ENCODE results near the gene PSMD1. TPM values are rescaled to one million over a fixed set of nuclear protein-coding genes. Genes with fewer than 3 reads are reported as not detected.

PSMD1 gene
- total and polyA plus RNA-seq, 2 donors (not counting 3 experiments of a cell fraction or from before 2014, with no cell fraction given) = 163 to 209 TPM

GRCh38 chr2:231046916-231047273 is 9.8 kb upstream of the PSMD1 start:
- Histone ChIP-seq H3K4me3 (replicated peaks in 1 of 3; ENCODE audit: insufficient read depth in 1 of 3, low read depth in 1 of 3, low read length in 3 of 3) (no peak overlapping the region), H3K27ac (ENCODE audit: insufficient read depth, low read depth, low read length) (no peak overlapping the region), H4K20me1 (replicated peaks; ENCODE audit: control insufficient read depth, extremely low read depth, insufficient read depth, low read length) (no peaks in the 10 kb centered on the region), H3K9me1 (replicated peaks; ENCODE audit: control insufficient read depth, extremely low read depth, insufficient read depth, low read length) (no peaks in the 10 kb centered on the region), H3K79me2 (ENCODE audit: control insufficient read depth, insufficient read depth, low read length) (no peaks in the 10 kb centered on the region), H3K9me3 (replicated peaks; ENCODE audit: control insufficient read depth, insufficient read depth, low read length) (no peaks in the 10 kb centered on the region), H3K36me3 (ENCODE audit: control insufficient read depth in 2 of 2, extremely low read depth in 1 of 2, insufficient read depth in 2 of 2, low read length in 2 of 2) (no peaks in the 10 kb centered on the region), H3K27me3 (ENCODE audit: control insufficient read depth in 2 of 2, insufficient read depth in 2 of 2, low read length in 2 of 2) (peaks cover 9 to 13% of the 10 kb centered on the region in 2 experiments), H3K4me1 (ENCODE audit: control insufficient read depth, extremely low read depth, insufficient read depth, low read length) (no peaks in the 10 kb centered on the region), H3K9ac (replicated peaks; ENCODE audit: extremely low read depth, insufficient read depth, low read length) (no peak overlapping the region), H2AFZ (ENCODE audit: low read depth, low read length) (no peak overlapping the region), H3K4me2 (ENCODE audit: insufficient read depth, low read length) (no peak overlapping the region)
- POLR2A ChIA-PET = no interaction called here
- dilution Hi-C loops (cut with MboI; ENCODE audit: extremely low pct_ligation_motif_present, low sequenced_read_pairs) = no loop called here
- no TSS peak for BruUV-seq (replicated peaks)
- TF ChIP-seq FOS (IDR thresholded peaks at IDR 0.05; ENCODE audit: borderline replicate concordance, insufficient read depth, low read length) (no peak), MYC (IDR thresholded peaks at IDR 0.05; ENCODE audit: low read depth, low read length) (no peak), EZH2 (IDR thresholded peaks at IDR 0.05; ENCODE audit: borderline replicate concordance, low read depth, low read length, severe bottlenecking) (no peak), GATA2 (IDR thresholded peaks at IDR 0.05; ENCODE audit: insufficient read depth, insufficient read length, low read depth, low read length) (no peak), POLR2AphosphoS5 (IDR thresholded peaks at IDR 0.05; ENCODE audit: insufficient read depth, low read depth, low read length) (no peak), JUN (IDR thresholded peaks at IDR 0.05; ENCODE audit: borderline replicate concordance, insufficient read depth, insufficient read length, low read depth) (no peak), CTCF (IDR thresholded peaks at IDR 0.05; ENCODE audit: extremely low read depth in 1 of 2, insufficient read depth in 1 of 2, low read depth in 1 of 2, low read length in 2 of 2) (no peak), MAX (IDR thresholded peaks at IDR 0.05; ENCODE audit: insufficient read depth, insufficient read length) (no peak), POLR2A (IDR thresholded peaks at IDR 0.05; ENCODE audit: low read depth, low read length) (no peak)
- no peak for DNase-seq (ENCODE audit: low read depth, low spot score)
- CTCF ChIA-PET = no interaction called here
- intact Hi-C loops (cut with micrococcal nuclease) = no loop called here
- no peak for FAIRE-seq
